Measurements from ENCODE around the gene HAP1.

Gene HAP1

GRCh38 chr17:41775394-41776226 is 41.2 kb upstream of the HAP1 start:
- TF ChIP-seq CTCF (IDR thresholded peaks at IDR 0.05; ENCODE audit: extremely low read depth, missing control alignments): no peak
- DNase-seq (ENCODE audit: low spot score): no peak

GRCh38 chr17:41773731-41774193 is 39.3 kb upstream of the HAP1 start:
- no peak for DNase-seq (ENCODE audit: low spot score)
- TF ChIP-seq CTCF (IDR thresholded peaks at IDR 0.05; ENCODE audit: extremely low read depth, missing control alignments): no peak

- DNase-seq (ENCODE audit: low spot score): no peak
Measured at GRCh38 chr17:41773190-41773588, 38.7 kb upstream of the HAP1 start.

GRCh38 chr17:41772586-41773189 is 38.2 kb upstream of the HAP1 start:
- no peak for TF ChIP-seq CTCF (IDR thresholded peaks at IDR 0.05; ENCODE audit: extremely low read depth, missing control alignments)
- DNase-seq (ENCODE audit: low spot score): no peak

More at GRCh38 chr17:41773190-41773588, 38.7 kb upstream of the HAP1 start:
- no peak for TF ChIP-seq CTCF (IDR thresholded peaks at IDR 0.05; ENCODE audit: extremely low read depth, missing control alignments)

- no peak for TF ChIP-seq CTCF (IDR thresholded peaks at IDR 0.05; ENCODE audit: extremely low read depth, missing control alignments)
- no peak for DNase-seq (ENCODE audit: low spot score)
Measured at GRCh38 chr17:41772218-41772585, 37.8 kb upstream of the HAP1 start.

GRCh38 chr17:41771389-41772206 is 37.2 kb upstream of the HAP1 start:
- no peak for DNase-seq (ENCODE audit: low spot score)
- no peak for TF ChIP-seq CTCF (IDR thresholded peaks at IDR 0.05; ENCODE audit: extremely low read depth, missing control alignments)

GRCh38 chr17:41769985-41770384 is 35.5 kb upstream of the HAP1 start:
- DNase-seq (ENCODE audit: low spot score): no peak
- no peak for TF ChIP-seq CTCF (IDR thresholded peaks at IDR 0.05; ENCODE audit: extremely low read depth, missing control alignments)

Data from GM20000 (cell line).